Stomach smooth muscle (tissue), 2 donors: ENCODE measurements around the gene NODAL.
"Not testable (repeated sequence)": the region's sequence is repeated elsewhere in the genome, so short reads cannot be mapped to it uniquely, and the experiment has no call there.

Experiments
- H3K27ac ChIP-seq: one replicate; pipeline ENCODE4 v1.7.0; 2013; ENCODE audit warnings: mild to moderate bottlenecking, low read length, inconsistent platforms
- H3K27me3 ChIP-seq, 2 donors: one replicate each; pipeline ENCODE4 v1.7.0; 2013; ENCODE audit warnings: low read length in 2 of 2; ENCODE audit not compliant: insufficient read depth in 2 of 2, control insufficient read depth in 1 of 2
- H3K36me3 ChIP-seq, 2 donors: one replicate each; pipeline ENCODE4 v1.7.0; 2013; ENCODE audit warnings: low read length in 2 of 2; ENCODE audit not compliant: control insufficient read depth in 2 of 2, insufficient read depth in 2 of 2
- H3K4me1 ChIP-seq: one replicate; pipeline ENCODE4 v1.7.0; 2013; ENCODE audit warnings: low read length; ENCODE audit not compliant: control insufficient read depth, insufficient read depth
- H3K4me3 ChIP-seq, 2 donors: one replicate each; pipeline ENCODE4 v1.7.0; 2013; ENCODE audit warnings: low read length in 2 of 2
- H3K9ac ChIP-seq, 2 donors: one replicate each; pipeline ENCODE4 v1.7.0; 2013; ENCODE audit warnings: low read length in 2 of 2, mild to moderate bottlenecking in 1 of 2
- H3K9me3 ChIP-seq, 2 donors: one replicate each; pipeline ENCODE4 v1.7.0; 2013; ENCODE audit warnings: low read length in 2 of 2; ENCODE audit not compliant: control insufficient read depth in 2 of 2
- donor health status: healthy.
- donor health status: Pancreatic carcinoma.

The NODAL gene

GRCh38 chr10:70441161-70441894, at the start of gene NODAL:
Gene NODAL (minus strand): TSS chr10:70441681. CDS start chr10:70441667, 14 bp downstream.
- Histone ChIP-seq H3K9ac (peak within 1 kb of the TSS in 1 of 2 donors; percentile 2), H3K4me1 (peaks cover 22% of the 10 kb centered on the region), H3K36me3 (no peaks in the 10 kb centered on the region), H3K27ac (no peak within 1 kb of the TSS), H3K9me3 (no peaks in the 10 kb centered on the region), H3K4me3 (peak within 1 kb of the TSS; percentile 46 to 64), H3K27me3 (peaks cover 5 to 17% of the 10 kb centered on the region in 2 donors)

GRCh38 chr10:70490142-70490541, 48.7 kb upstream of the NODAL start:
- peaks cover 4 to 6% of the 10 kb centered on the region in 2 donors for H3K36me3 ChIP-seq
- H3K27ac ChIP-seq = peak overlapping the region; percentile 86
- peaks cover 58% of the 10 kb centered on the region for H3K4me1 ChIP-seq
- no peak overlapping the region for H3K4me3 ChIP-seq
- peak overlapping the region in 1 of 2 donors; percentile 65 for H3K9ac ChIP-seq
- H3K9me3 ChIP-seq = no peaks in the 10 kb centered on the region
- H3K27me3 ChIP-seq = no peaks in the 10 kb centered on the region

GRCh38 chr10:70487824-70488223, 46.3 kb upstream of the NODAL start:
- H3K4me1 ChIP-seq = peaks cover 46% of the 10 kb centered on the region
- peaks cover 2 to 6% of the 10 kb centered on the region in 2 donors for H3K36me3 ChIP-seq
- H3K9me3 ChIP-seq = no peaks in the 10 kb centered on the region
- H3K4me3 ChIP-seq = no peak overlapping the region
- H3K27me3 ChIP-seq = no peaks in the 10 kb centered on the region
- H3K27ac ChIP-seq = no peak overlapping the region
- no peak overlapping the region for H3K9ac ChIP-seq

- not testable (repeated sequence) for H3K4me3 ChIP-seq, H3K9me3 ChIP-seq, H3K27me3 ChIP-seq, H3K36me3 ChIP-seq
- Histone ChIP-seq H3K9ac (peak overlapping the region in 1 of 2 donors; percentile 35), H3K27ac (peak overlapping the region; percentile 84), H3K4me1 (peaks cover 63% of the 10 kb centered on the region)
Observed at GRCh38 chr10:70483872-70484271, 42.4 kb upstream of the NODAL start.

GRCh38 chr10:70482982-70483760, 41.7 kb upstream of the NODAL start:
- peak overlapping the region; percentile 84 for H3K27ac ChIP-seq
- H3K27me3 ChIP-seq = no peaks in the 10 kb centered on the region
- peak overlapping the region; percentile 35 to 58 for H3K9ac ChIP-seq
- H3K4me1 ChIP-seq = peaks cover 59% of the 10 kb centered on the region
- H3K4me3 ChIP-seq = peak overlapping the region in 1 of 2 donors; percentile 44
- H3K9me3 ChIP-seq = no peaks in the 10 kb centered on the region
- H3K36me3 ChIP-seq = peaks cover 2 to 6% of the 10 kb centered on the region in 2 donors

GRCh38 chr10:70481831-70482530, 40.5 kb upstream of the NODAL start:
- Histone ChIP-seq H3K4me1 (peaks cover 64% of the 10 kb centered on the region), H3K9ac (peak overlapping the region; percentile 58 to 82), H3K9me3 (no peaks in the 10 kb centered on the region), H3K27ac (peak overlapping the region; percentile 84), H3K36me3 (peaks cover 2 to 6% of the 10 kb centered on the region in 2 donors), H3K4me3 (peak overlapping the region; percentile 52 to 82), H3K27me3 (no peaks in the 10 kb centered on the region)

- H3K27me3 ChIP-seq = no peaks in the 10 kb centered on the region
- H3K4me1 ChIP-seq = peaks cover 64% of the 10 kb centered on the region
- H3K36me3 ChIP-seq = peaks cover 2 to 4% of the 10 kb centered on the region in 2 donors
- peak overlapping the region; percentile 42 to 82 for H3K9ac ChIP-seq
- H3K27ac ChIP-seq = peak overlapping the region; percentile 84
- H3K4me3 ChIP-seq = peak overlapping the region; percentile 52 to 82
- H3K9me3 ChIP-seq = no peaks in the 10 kb centered on the region
Observed at GRCh38 chr10:70481105-70481504, 39.6 kb upstream of the NODAL start.

- H3K27ac ChIP-seq = peak overlapping the region; percentile 84
Observed at GRCh38 chr10:70480239-70480861, 38.9 kb upstream of the NODAL start.

GRCh38 chr10:70479626-70480238, 38.3 kb upstream of the NODAL start:
- Histone ChIP-seq H3K27ac (peak overlapping the region; percentile 84), H3K36me3 (no peaks in the 10 kb centered on the region), H3K9ac (peak overlapping the region; percentile 82 to 84), H3K4me3 (peak overlapping the region; percentile 52 to 82), H3K27me3 (no peaks in the 10 kb centered on the region), H3K4me1 (peaks cover 61% of the 10 kb centered on the region), H3K9me3 (no peaks in the 10 kb centered on the region)

More at GRCh38 chr10:70480239-70480861, 38.9 kb upstream of the NODAL start:
- peak overlapping the region; percentile 52 to 82 for H3K4me3 ChIP-seq
- H3K36me3 ChIP-seq = no peaks in the 10 kb centered on the region
- H3K4me1 ChIP-seq = peaks cover 61% of the 10 kb centered on the region
- H3K9ac ChIP-seq = peak overlapping the region; percentile 82 to 84
- H3K9me3 ChIP-seq = no peaks in the 10 kb centered on the region
- no peaks in the 10 kb centered on the region for H3K27me3 ChIP-seq

- Histone ChIP-seq H3K4me1 (peaks cover 61% of the 10 kb centered on the region), H3K9ac (peak overlapping the region; percentile 82 to 84), H3K9me3 (no peaks in the 10 kb centered on the region), H3K36me3 (no peaks in the 10 kb centered on the region), H3K27ac (peak overlapping the region; percentile 84), H3K4me3 (peak overlapping the region; percentile 52 to 82), H3K27me3 (no peaks in the 10 kb centered on the region)
Observed at GRCh38 chr10:70479165-70479581, 37.7 kb upstream of the NODAL start.
